Astrocyte (in vitro differentiated cells and primary cell): ENCODE data around the gene PTPRN2. TPM values are rescaled to one million over a fixed set of nuclear protein-coding genes. Genes with fewer than 3 reads are reported as not detected.

ENCODE experiments used
- DNase-seq: peaks from one replicate; pipeline ENCODE4 v3.0.0-alpha.2; 2010; ENCODE audit warnings: low read depth
- FAIRE-seq: peaks from 2 replicates; lab custom pipeline; 2011; peaks lifted over from hg19 to GRCh38; lab: Jason Lieb, UNC
- H2AFZ ChIP-seq: 2 replicates; pipeline ENCODE4 v1.6.0; 2012; ENCODE audit warnings: low read depth, low read length, inconsistent platforms
- H3K27ac ChIP-seq: 2 replicates; pipeline ENCODE4 v1.5.1; 2011; ENCODE audit warnings: low read depth, low read length, inconsistent platforms
- H3K27me3 ChIP-seq: 2 replicates; pipeline ENCODE4 v1.6.0; 2011; ENCODE audit warnings: low read length, inconsistent platforms; ENCODE audit not compliant: insufficient read depth
- H3K36me3 ChIP-seq: 2 replicates; pipeline ENCODE4 v1.5.1; 2011; ENCODE audit warnings: low read length, inconsistent platforms; ENCODE audit not compliant: insufficient read depth
- H3K4me1 ChIP-seq: 2 replicates; pipeline ENCODE4 v1.5.1; 2011; ENCODE audit warnings: low read length, inconsistent platforms; ENCODE audit not compliant: insufficient read depth
- H3K4me2 ChIP-seq: 2 replicates; pipeline ENCODE4 v1.6.0; 2012; ENCODE audit warnings: low read length, inconsistent platforms
- H3K4me3 ChIP-seq: 2 replicates; pipeline ENCODE4 v1.5.1; 2011; ENCODE audit warnings: low read depth, mild to moderate bottlenecking, low read length, inconsistent platforms; ENCODE audit not compliant: insufficient read depth
- H3K79me2 ChIP-seq: 2 replicates; pipeline ENCODE4 v1.6.0; 2012; ENCODE audit warnings: mild to moderate bottlenecking, low read length, inconsistent platforms; ENCODE audit not compliant: insufficient read depth
- H3K9ac ChIP-seq: 2 replicates; pipeline ENCODE4 v1.6.0; 2012; ENCODE audit warnings: mild to moderate bottlenecking, low read length, inconsistent platforms
- H3K9me3 ChIP-seq: 2 replicates; pipeline ENCODE4 v1.5.1; 2012; ENCODE audit warnings: low read depth, mild to moderate bottlenecking, low read length, inconsistent platforms; ENCODE audit not compliant: insufficient read depth
- H4K20me1 ChIP-seq: 2 replicates; pipeline ENCODE4 v1.6.0; 2012; ENCODE audit warnings: low read length, inconsistent platforms; ENCODE audit not compliant: insufficient read depth
- H3K27ac Mint-ChIP-seq: one replicate; pipeline ENCODE4 v1.8.0; 2021; ENCODE audit warnings: mild to moderate bottlenecking, mixed read lengths; ENCODE audit not compliant: unreplicated experiment
- H3K27me3 Mint-ChIP-seq: one replicate; pipeline ENCODE4 v1.8.0; 2021; ENCODE audit warnings: low read depth, mixed read lengths; ENCODE audit not compliant: unreplicated experiment
- H3K36me3 Mint-ChIP-seq: one replicate; pipeline ENCODE4 v1.8.0; 2021; ENCODE audit warnings: low read depth, mixed read lengths; ENCODE audit not compliant: unreplicated experiment
- H3K4me1 Mint-ChIP-seq: one replicate; pipeline ENCODE4 v1.8.0; 2021; ENCODE audit warnings: low read depth, mixed read lengths; ENCODE audit not compliant: unreplicated experiment
- H3K4me3 Mint-ChIP-seq: one replicate; pipeline ENCODE4 v1.8.0; 2021; ENCODE audit warnings: mild to moderate bottlenecking, moderate library complexity, mixed read lengths; ENCODE audit not compliant: unreplicated experiment
- H3K9me3 Mint-ChIP-seq: one replicate; pipeline ENCODE4 v1.8.0; 2021; ENCODE audit warnings: mild to moderate bottlenecking, mixed read lengths; ENCODE audit not compliant: unreplicated experiment
- EZH2 ChIP-seq: IDR thresholded peaks from 2 replicates; pipeline ENCODE4 v1.6.1; 2012; ENCODE audit warnings: mild to moderate bottlenecking, low read length, inconsistent platforms; ENCODE audit not compliant: insufficient read depth
- total RNA-seq: library from RNA; stranded (reverse); gene quantifications from 2 replicates; pipeline ENCODE4 v1.2.1, GENCODE V29; 2021
- TF ChIP-seq, protein P1 (sequence below): IDR thresholded peaks from 2 replicates; pipeline ENCODE4 v1.5.1; 2011; ENCODE audit warnings: low read depth, mild to moderate bottlenecking, inconsistent platforms, low read length, moderate library complexity; ENCODE audit not compliant: insufficient read depth

PTPRN2 gene
- total RNA-seq, 1 donor from 2014 or later, result 0.09 TPM

DNA sequence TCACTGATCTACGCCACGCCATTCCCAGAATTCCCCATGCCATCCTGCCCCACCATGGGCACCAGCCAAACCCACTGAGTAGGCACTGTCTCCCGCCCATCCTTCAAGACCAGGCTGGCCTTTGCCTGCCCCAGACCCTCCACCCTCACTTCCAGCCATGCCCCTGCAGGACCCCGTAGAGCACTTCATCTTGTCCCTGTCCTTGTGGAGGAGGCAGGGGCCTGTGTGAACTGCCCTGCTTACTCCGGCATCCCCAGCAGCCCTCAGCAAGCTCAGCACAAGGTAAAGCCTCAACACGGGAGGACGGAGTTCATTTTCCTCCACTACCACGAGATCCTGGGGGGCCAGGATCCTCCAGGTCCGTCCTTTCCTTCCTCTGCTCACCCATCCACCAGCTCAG, 577.7 kb downstream of the PTPRN2 start:
- H3K4me3 Mint-ChIP-seq, result no peak overlapping the region
- H4K20me1 ChIP-seq, result no peaks in the 10 kb centered on the region
- H3K9me3 Mint-ChIP-seq, result peaks cover 10% of the 10 kb centered on the region
- H3K27ac Mint-ChIP-seq, result no peak overlapping the region
- H3K36me3 ChIP-seq, result no peaks in the 10 kb centered on the region
- H3K4me3 ChIP-seq, result no peak overlapping the region
- H3K9me3 ChIP-seq, result no peaks in the 10 kb centered on the region
- no peak overlapping the region for H3K27ac ChIP-seq
- no peaks in the 10 kb centered on the region for H3K79me2 ChIP-seq
- FAIRE-seq, result no peak
- H2AFZ ChIP-seq, result no peak overlapping the region
- no peaks in the 10 kb centered on the region for H3K27me3 ChIP-seq
- no peaks in the 10 kb centered on the region for H3K36me3 Mint-ChIP-seq
- H3K4me2 ChIP-seq, result no peak overlapping the region
- H3K4me1 Mint-ChIP-seq, result no peaks in the 10 kb centered on the region
- no peak for DNase-seq
- TF ChIP-seq, protein P1, sequence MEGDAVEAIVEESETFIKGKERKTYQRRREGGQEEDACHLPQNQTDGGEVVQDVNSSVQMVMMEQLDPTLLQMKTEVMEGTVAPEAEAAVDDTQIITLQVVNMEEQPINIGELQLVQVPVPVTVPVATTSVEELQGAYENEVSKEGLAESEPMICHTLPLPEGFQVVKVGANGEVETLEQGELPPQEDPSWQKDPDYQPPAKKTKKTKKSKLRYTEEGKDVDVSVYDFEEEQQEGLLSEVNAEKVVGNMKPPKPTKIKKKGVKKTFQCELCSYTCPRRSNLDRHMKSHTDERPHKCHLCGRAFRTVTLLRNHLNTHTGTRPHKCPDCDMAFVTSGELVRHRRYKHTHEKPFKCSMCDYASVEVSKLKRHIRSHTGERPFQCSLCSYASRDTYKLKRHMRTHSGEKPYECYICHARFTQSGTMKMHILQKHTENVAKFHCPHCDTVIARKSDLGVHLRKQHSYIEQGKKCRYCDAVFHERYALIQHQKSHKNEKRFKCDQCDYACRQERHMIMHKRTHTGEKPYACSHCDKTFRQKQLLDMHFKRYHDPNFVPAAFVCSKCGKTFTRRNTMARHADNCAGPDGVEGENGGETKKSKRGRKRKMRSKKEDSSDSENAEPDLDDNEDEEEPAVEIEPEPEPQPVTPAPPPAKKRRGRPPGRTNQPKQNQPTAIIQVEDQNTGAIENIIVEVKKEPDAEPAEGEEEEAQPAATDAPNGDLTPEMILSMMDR, result no peak
- no peak for TF ChIP-seq EZH2
- H3K27me3 Mint-ChIP-seq, result no peaks in the 10 kb centered on the region
- H3K9ac ChIP-seq, result no peak overlapping the region
- no peaks in the 10 kb centered on the region for H3K4me1 ChIP-seq

DNA sequence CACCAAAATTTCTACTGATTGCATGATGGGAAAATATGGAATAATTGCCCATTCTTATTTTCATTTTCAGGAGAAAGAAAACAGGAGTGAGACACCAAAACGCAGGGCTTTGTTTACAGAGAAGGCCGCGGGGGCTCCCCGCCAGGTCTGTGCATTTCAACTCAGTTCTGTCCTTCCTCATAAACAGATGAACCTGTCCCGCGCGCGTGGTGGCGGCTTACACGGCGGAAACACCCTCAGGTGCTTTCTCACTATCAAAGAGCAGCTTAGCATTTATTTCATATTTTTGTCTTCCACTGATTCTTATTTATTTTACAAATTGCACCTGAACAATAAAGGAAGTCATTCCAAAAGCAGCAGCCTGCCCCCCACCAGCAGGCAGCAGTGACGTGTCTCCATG, 579.4 kb downstream of the PTPRN2 start:
- Histone ChIP-seq H3K4me3 (no peak overlapping the region), H3K9ac (no peak overlapping the region), H3K4me2 (no peak overlapping the region), H2AFZ (no peak overlapping the region), H3K27ac (no peak overlapping the region), H3K4me1 (no peaks in the 10 kb centered on the region), H3K36me3 (no peaks in the 10 kb centered on the region), H3K79me2 (no peaks in the 10 kb centered on the region), H3K9me3 (no peaks in the 10 kb centered on the region), H3K27me3 (no peaks in the 10 kb centered on the region), H4K20me1 (no peaks in the 10 kb centered on the region)
- DNase-seq (no peak), FAIRE-seq (no peak)
- TF ChIP-seq, protein P1, result no peak
- no peak for TF ChIP-seq EZH2
- H3K27me3 Mint-ChIP-seq, result no peaks in the 10 kb centered on the region
- peaks cover 12% of the 10 kb centered on the region for H3K9me3 Mint-ChIP-seq
- no peaks in the 10 kb centered on the region for H3K4me1 Mint-ChIP-seq
- H3K27ac Mint-ChIP-seq, result no peak overlapping the region
- no peak overlapping the region for H3K4me3 Mint-ChIP-seq
- no peaks in the 10 kb centered on the region for H3K36me3 Mint-ChIP-seq

DNA sequence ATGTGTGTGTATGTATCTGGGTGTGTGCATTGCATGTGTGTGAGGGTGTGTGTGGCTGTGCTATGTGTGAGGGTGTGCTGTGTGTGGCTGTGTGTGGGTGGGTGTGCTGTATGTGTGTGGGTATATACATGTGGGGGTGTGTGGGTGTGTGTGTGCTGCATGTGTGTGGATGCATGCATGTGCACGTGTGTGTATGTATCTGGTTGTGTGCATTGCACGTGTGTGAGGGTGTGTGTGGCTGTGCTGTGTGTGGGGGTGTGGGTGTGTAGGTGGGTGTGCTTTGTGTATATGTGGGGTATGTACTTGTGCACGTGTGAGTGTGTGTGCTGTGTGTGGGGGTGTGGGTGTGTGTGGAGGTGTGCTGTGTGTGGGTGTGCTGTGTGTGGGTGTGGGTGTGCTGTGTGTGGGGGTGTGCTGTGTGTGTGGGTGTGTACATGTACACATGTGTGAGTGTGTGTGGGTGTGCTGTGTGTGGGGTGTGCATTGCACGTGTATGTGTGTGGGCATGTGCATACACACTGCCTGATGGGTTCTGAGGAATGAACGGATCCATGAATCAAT, 579.8 kb downstream of the PTPRN2 start:
- DNase-seq, result no peak
- no peaks in the 10 kb centered on the region for H3K36me3 Mint-ChIP-seq
- TF ChIP-seq, protein P1, result no peak
- no peak for TF ChIP-seq EZH2
- no peaks in the 10 kb centered on the region for H4K20me1 ChIP-seq
- no peaks in the 10 kb centered on the region for H3K4me1 ChIP-seq
- no peak overlapping the region for H3K4me3 Mint-ChIP-seq
- H3K9ac ChIP-seq, result no peak overlapping the region
- no peak overlapping the region for H3K4me2 ChIP-seq
- FAIRE-seq, result no peak
- H3K9me3 ChIP-seq, result no peaks in the 10 kb centered on the region
- no peaks in the 10 kb centered on the region for H3K36me3 ChIP-seq
- no peak overlapping the region for H3K27ac Mint-ChIP-seq
- no peak overlapping the region for H3K27ac ChIP-seq
- H3K79me2 ChIP-seq, result no peaks in the 10 kb centered on the region
- H3K27me3 ChIP-seq, result no peaks in the 10 kb centered on the region
- H3K9me3 Mint-ChIP-seq, result peaks cover 12% of the 10 kb centered on the region
- H2AFZ ChIP-seq, result no peak overlapping the region
- H3K4me1 Mint-ChIP-seq, result no peaks in the 10 kb centered on the region
- no peak overlapping the region for H3K4me3 ChIP-seq
- no peaks in the 10 kb centered on the region for H3K27me3 Mint-ChIP-seq
